Memory B cell (primary cell): ENCODE results near the gene PGPEP1.
"Not testable (repeated sequence)": the region's sequence is repeated elsewhere in the genome, so short reads cannot be mapped to it uniquely, and the experiment has no call there.

Experiments
- ATAC-seq: fragments of 150-1000 bp; cut with Tn5 transposase; 2 replicates; pipeline ENCODE4 v1.10.0; 2021; ENCODE audit warnings: low read depth, mild to moderate bottlenecking, moderate library complexity
- DNase-seq, 2 donors: peaks; one replicate each; pipeline ENCODE4 v3.0.0; 2022; ENCODE audit warnings: low spot score in 2 of 2
- H3K27ac Mint-ChIP-seq: one replicate; pipeline ENCODE4 v1.8.0; 2022; ENCODE audit warnings: mild to moderate bottlenecking, moderate library complexity, mixed read lengths
- H3K27me3 Mint-ChIP-seq: one replicate; pipeline ENCODE4 v1.8.0; 2022; ENCODE audit warnings: mixed read lengths
- H3K36me3 Mint-ChIP-seq: one replicate; pipeline ENCODE4 v1.8.0; 2022; ENCODE audit warnings: mild to moderate bottlenecking, mixed read lengths
- H3K4me1 Mint-ChIP-seq: one replicate; pipeline ENCODE4 v1.8.0; 2022; ENCODE audit warnings: mixed read lengths
- H3K4me3 Mint-ChIP-seq: one replicate; pipeline ENCODE4 v1.8.0; 2022; ENCODE audit warnings: mild to moderate bottlenecking, moderate library complexity, mixed read lengths
- H3K9me3 Mint-ChIP-seq: one replicate; pipeline ENCODE4 v1.8.0; 2022; ENCODE audit warnings: mixed read lengths

PGPEP1 gene

DNA sequence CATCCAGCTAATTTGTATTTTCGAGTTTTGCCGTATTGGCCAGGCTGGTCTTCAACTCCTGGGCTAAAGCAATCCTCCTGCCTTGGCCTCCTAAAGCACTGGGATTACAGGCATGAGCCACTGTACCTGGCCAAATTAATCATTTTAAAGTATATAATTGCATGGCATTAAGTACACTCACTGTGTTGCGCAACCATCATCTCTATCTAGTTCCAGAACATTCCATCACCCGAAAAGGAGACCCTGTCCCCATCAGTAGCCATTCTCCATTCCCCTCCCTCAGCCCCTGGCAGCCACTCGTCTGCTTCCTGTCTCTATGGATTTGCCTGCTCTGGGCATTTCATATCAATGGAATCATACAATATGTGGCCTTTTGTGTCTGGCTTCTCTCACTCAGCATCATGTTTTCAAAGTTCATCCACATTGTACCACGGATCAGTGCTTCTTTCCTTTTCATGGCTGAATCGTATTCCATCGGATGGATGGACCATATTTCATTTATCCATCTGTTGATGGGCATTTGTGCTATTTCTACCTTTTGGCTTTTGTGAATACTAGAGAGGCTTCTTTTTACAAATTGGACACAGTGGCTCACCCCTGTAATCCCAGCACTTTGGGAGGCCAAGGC is 13.1 kb downstream of the PGPEP1 start:
- no peak overlapping the region for H3K27ac Mint-ChIP-seq
- no peak for DNase-seq
- peaks cover 28% of the 10 kb centered on the region for H3K36me3 Mint-ChIP-seq
- H3K27me3 Mint-ChIP-seq, result no peaks in the 10 kb centered on the region
- no peaks in the 10 kb centered on the region for H3K4me1 Mint-ChIP-seq
- H3K9me3 Mint-ChIP-seq, result no peaks in the 10 kb centered on the region
- no peak overlapping the region for H3K4me3 Mint-ChIP-seq
- ATAC-seq, result no peak

- not testable (repeated sequence) for H3K27me3 Mint-ChIP-seq, H3K27ac Mint-ChIP-seq, H3K4me1 Mint-ChIP-seq, H3K4me3 Mint-ChIP-seq, H3K9me3 Mint-ChIP-seq, ATAC-seq, DNase-seq
- H3K36me3 Mint-ChIP-seq, result peaks cover 31% of the 10 kb centered on the region
Measured at GRCh38 chr19:18354743-18355142, 14.3 kb downstream of the PGPEP1 start.

GRCh38 chr19:18357041-18357440 is 16.6 kb downstream of the PGPEP1 start:
- Mint-ChIP-seq H3K4me1 (no peaks in the 10 kb centered on the region), H3K9me3 (no peaks in the 10 kb centered on the region), H3K27me3 (no peaks in the 10 kb centered on the region)

GRCh38 chr19:18361646-18362045 is 21.2 kb downstream of the PGPEP1 start:
- no peaks in the 10 kb centered on the region for H3K4me1 Mint-ChIP-seq
- peaks cover 42% of the 10 kb centered on the region for H3K36me3 Mint-ChIP-seq
- ATAC-seq (no peak), DNase-seq (no peak)
- H3K9me3 Mint-ChIP-seq, result no peaks in the 10 kb centered on the region
- no peaks in the 10 kb centered on the region for H3K27me3 Mint-ChIP-seq
- H3K27ac Mint-ChIP-seq, result no peak overlapping the region
- no peak overlapping the region for H3K4me3 Mint-ChIP-seq

More at GRCh38 chr19:18357041-18357440, 16.6 kb downstream of the PGPEP1 start:
- Mint-ChIP-seq H3K4me3 (no peak overlapping the region), H3K36me3 (peaks cover 37% of the 10 kb centered on the region), H3K27ac (no peak overlapping the region)
- ATAC-seq (no peak), DNase-seq (no peak)

GRCh38 chr19:18362934-18363542 is 22.6 kb downstream of the PGPEP1 start:
- Mint-ChIP-seq H3K4me1 (no peaks in the 10 kb centered on the region), H3K9me3 (no peaks in the 10 kb centered on the region), H3K27ac (no peak overlapping the region), H3K36me3 (peaks cover 36% of the 10 kb centered on the region), H3K4me3 (no peak overlapping the region), H3K27me3 (no peaks in the 10 kb centered on the region)
- ATAC-seq (no peak), DNase-seq (no peak)

DNA sequence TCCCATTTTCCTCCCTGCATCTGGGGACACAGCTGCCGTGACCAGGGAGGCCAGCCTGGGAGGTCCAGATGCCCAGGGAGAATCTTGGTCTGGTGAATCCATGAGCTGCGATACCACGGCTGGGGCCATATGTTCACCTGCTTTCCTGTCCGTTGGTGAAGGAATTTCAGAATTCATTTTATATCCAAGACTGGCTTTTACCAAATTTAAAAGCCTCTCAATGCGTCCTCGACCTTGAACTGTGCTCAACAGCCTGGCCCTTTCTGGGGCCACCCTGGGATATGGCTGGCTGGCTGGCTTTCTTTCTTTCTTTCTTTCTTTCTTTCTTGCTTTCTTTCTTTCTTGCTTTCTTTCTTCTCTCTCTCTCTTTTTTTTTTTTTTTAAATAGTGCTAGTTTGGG is 23.4 kb downstream of the PGPEP1 start:
- ATAC-seq (no peak), DNase-seq (no peak)
- Mint-ChIP-seq H3K4me1 (no peaks in the 10 kb centered on the region), H3K4me3 (no peak overlapping the region), H3K27me3 (no peaks in the 10 kb centered on the region), H3K9me3 (no peaks in the 10 kb centered on the region), H3K27ac (no peak overlapping the region), H3K36me3 (peaks cover 34% of the 10 kb centered on the region)

- H3K27ac Mint-ChIP-seq, H3K9me3 Mint-ChIP-seq, H3K4me1 Mint-ChIP-seq, H3K4me3 Mint-ChIP-seq, ATAC-seq, H3K27me3 Mint-ChIP-seq, DNase-seq: not testable (repeated sequence)
- H3K36me3 Mint-ChIP-seq, result peaks cover 31% of the 10 kb centered on the region
Measured at GRCh38 chr19:18364277-18364825, 24.0 kb downstream of the PGPEP1 start.

- Mint-ChIP-seq H3K4me1 (no peaks in the 10 kb centered on the region), H3K27ac (no peak overlapping the region), H3K27me3 (no peaks in the 10 kb centered on the region), H3K36me3 (peaks cover 27% of the 10 kb centered on the region), H3K9me3 (no peaks in the 10 kb centered on the region), H3K4me3 (no peak overlapping the region)
- DNase-seq (no peak), ATAC-seq (no peak)
Measured at GRCh38 chr19:18364826-18365528, 24.6 kb downstream of the PGPEP1 start.

GRCh38 chr19:18366021-18366435 is 25.6 kb downstream of the PGPEP1 start:
- ATAC-seq (no peak), DNase-seq (no peak)
- Mint-ChIP-seq H3K4me3 (no peak overlapping the region), H3K27ac (no peak overlapping the region), H3K36me3 (peaks cover 27% of the 10 kb centered on the region), H3K27me3 (no peaks in the 10 kb centered on the region), H3K9me3 (no peaks in the 10 kb centered on the region), H3K4me1 (no peaks in the 10 kb centered on the region)

- no peak overlapping the region for H3K4me3 Mint-ChIP-seq
- no peaks in the 10 kb centered on the region for H3K27me3 Mint-ChIP-seq
- no peak for DNase-seq
- no peaks in the 10 kb centered on the region for H3K9me3 Mint-ChIP-seq
- H3K27ac Mint-ChIP-seq, result no peak overlapping the region
- peaks cover 3% of the 10 kb centered on the region for H3K4me1 Mint-ChIP-seq
- no peak for ATAC-seq
- H3K36me3 Mint-ChIP-seq, result peaks cover 13% of the 10 kb centered on the region
Measured at GRCh38 chr19:18368504-18369222, 28.3 kb downstream of the PGPEP1 start.

DNA sequence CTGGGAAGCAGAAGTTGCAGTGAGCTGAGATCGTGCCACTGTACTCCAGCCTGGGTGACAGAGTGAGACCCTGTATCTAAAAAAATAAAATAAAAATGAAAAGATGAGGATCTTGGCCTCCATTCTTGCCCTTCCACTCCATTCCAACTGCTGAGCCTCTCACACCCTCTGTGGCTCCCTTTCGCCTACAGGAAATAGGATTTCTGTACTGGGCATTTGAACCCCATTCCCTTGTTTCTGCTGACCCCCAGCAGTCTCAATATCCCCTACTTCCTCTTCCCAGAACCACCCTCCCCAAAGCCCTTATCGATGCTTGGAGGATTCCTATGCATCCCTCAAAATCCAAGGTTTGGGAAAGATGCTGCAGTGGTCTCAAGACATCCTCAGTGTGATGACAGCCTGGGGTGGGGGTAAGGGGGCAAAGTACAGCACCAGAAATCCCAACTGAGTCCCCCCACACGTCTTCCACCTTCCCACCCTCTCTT is 33.1 kb downstream of the PGPEP1 start:
- Mint-ChIP-seq H3K27ac (no peak overlapping the region), H3K36me3 (no peaks in the 10 kb centered on the region), H3K9me3 (no peaks in the 10 kb centered on the region), H3K4me1 (peaks cover 9% of the 10 kb centered on the region), H3K27me3 (peaks cover 2% of the 10 kb centered on the region), H3K4me3 (no peak overlapping the region)
- ATAC-seq, result no peak
- no peak for DNase-seq

DNA sequence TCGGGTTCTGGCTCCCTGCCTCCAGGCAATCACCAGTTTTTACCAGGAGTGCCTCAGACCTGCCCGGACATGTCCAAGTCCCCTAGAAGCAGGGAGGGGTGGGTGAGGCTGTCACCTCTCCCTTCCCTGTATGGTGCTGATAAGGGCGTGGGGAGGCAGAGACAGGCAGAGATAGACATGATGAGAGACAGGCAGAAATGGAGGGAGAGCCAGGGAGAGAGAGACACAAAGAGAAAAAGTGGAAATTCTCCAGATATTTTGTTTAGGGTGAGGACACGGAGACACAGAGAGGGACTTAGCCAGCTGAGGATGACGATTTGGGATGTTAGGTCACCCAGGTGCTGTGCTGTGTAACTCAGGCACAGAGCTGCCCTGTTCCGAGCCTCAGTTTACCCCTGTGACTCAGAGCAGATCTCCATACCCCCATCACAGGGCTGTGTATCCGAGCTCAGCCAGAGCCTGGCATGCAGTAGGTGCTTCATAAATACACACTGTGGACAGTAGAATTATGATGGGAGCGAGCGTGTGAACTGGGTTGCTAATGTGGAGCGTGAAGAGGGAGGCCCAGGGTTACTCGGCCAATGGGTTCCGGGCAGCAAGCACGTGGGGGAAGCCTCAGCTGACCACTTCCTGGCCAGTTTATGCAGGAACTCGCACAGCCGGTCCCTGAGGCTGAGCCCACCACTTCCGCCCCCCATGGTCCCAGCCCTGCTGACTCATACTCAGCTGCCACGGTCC is 33.7 kb downstream of the PGPEP1 start:
- peaks cover 9% of the 10 kb centered on the region for H3K4me1 Mint-ChIP-seq
- H3K4me3 Mint-ChIP-seq, result peak overlapping the region; percentile 2
- DNase-seq, result no peak
- H3K27me3 Mint-ChIP-seq, result peaks cover 2% of the 10 kb centered on the region
- H3K9me3 Mint-ChIP-seq, result no peaks in the 10 kb centered on the region
- H3K36me3 Mint-ChIP-seq, result no peaks in the 10 kb centered on the region
- peak; percentile 65 for ATAC-seq
- H3K27ac Mint-ChIP-seq, result no peak overlapping the region

DNA sequence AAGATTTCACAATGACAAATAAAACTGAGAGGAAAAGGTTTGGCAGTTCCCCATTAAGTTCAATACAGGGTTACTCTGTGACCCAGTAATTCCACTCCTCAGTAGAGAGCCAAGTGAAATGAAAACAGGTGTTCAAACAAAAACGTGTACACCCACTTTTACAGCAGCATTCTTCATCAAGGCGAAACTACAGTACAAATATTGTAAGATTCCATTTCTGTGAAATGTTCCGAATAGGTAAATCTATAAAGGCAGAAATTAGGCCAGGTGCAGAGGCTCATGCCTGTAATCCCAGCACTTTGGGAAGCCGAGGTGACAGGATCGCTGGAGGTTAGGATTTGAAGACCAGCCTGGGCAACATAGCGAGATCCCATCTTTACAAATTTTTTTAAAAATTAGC is 36.6 kb downstream of the PGPEP1 start:
- no peak overlapping the region for H3K27ac Mint-ChIP-seq
- ATAC-seq, result no peak
- no peak overlapping the region for H3K4me3 Mint-ChIP-seq
- no peaks in the 10 kb centered on the region for H3K9me3 Mint-ChIP-seq
- no peak for DNase-seq
- H3K27me3 Mint-ChIP-seq, result peaks cover 8% of the 10 kb centered on the region
- H3K4me1 Mint-ChIP-seq, result peaks cover 9% of the 10 kb centered on the region
- no peaks in the 10 kb centered on the region for H3K36me3 Mint-ChIP-seq
